ENCODE measurements around the gene APOBEC2. TPM values are rescaled to one million over a fixed set of nuclear protein-coding genes. Genes with fewer than 3 reads are reported as not detected.

The APOBEC2 gene
- total RNA-seq, 2 experiments from 2014 or later = not detected

DNA sequence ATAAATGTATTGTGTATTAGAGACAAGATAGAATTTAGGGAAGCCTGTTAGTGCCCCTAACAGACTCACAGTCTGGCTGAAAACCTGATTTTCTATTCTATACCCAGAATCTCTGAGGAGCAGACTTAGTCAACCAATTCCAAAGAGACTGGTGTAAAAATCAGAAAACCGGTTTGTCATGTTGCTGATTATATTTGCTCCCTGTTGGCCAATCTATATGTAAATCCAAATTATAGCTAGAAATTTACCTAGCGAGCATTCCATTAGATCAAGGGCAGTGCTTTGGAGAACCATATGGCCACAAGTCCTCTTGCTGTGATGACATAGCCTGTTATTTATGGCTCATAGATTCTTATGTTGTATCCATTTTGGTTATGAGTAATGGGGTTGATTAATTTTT lies 24.5 kb downstream of the APOBEC2 start:
- ChIA-PET POLR2A (no interaction called here), CTCF (ENCODE audit: unreplicated experiment) (no interaction called here)
- BruUV-seq (replicated peaks) = no TSS peak
- Histone ChIP-seq H3K4me3 (ENCODE audit: low read depth, low read length, poor library complexity, severe bottlenecking) (no peak overlapping the region), H3K27ac (ENCODE audit: low read depth, low read length, poor library complexity, severe bottlenecking) (no peak overlapping the region), H3K79me2 (ENCODE audit: insufficient read depth, low read depth, low read length) (peaks cover 84% of the 10 kb centered on the region), H3K9me2 (ENCODE audit: insufficient read depth, low read length) (no peaks in the 10 kb centered on the region), H2AFZ (ENCODE audit: low read length) (no peak overlapping the region), H3K36me3 (ENCODE audit: insufficient read depth, low read length) (peaks cover 88% of the 10 kb centered on the region), H3K4me1 (ENCODE audit: insufficient read depth, low read length, poor library complexity, severe bottlenecking) (peaks cover 66% of the 10 kb centered on the region), H3K4me2 (ENCODE audit: low read length) (peak overlapping the region; percentile 19; the same call in 1 of the 2 replicates), H3K9me3 (ENCODE audit: low read length) (no peaks in the 10 kb centered on the region), H4K20me1 (ENCODE audit: insufficient read depth, low read length) (peaks cover 27% of the 10 kb centered on the region; the same call in 1 of the 2 replicates)
- TF ChIP-seq, protein P1, sequence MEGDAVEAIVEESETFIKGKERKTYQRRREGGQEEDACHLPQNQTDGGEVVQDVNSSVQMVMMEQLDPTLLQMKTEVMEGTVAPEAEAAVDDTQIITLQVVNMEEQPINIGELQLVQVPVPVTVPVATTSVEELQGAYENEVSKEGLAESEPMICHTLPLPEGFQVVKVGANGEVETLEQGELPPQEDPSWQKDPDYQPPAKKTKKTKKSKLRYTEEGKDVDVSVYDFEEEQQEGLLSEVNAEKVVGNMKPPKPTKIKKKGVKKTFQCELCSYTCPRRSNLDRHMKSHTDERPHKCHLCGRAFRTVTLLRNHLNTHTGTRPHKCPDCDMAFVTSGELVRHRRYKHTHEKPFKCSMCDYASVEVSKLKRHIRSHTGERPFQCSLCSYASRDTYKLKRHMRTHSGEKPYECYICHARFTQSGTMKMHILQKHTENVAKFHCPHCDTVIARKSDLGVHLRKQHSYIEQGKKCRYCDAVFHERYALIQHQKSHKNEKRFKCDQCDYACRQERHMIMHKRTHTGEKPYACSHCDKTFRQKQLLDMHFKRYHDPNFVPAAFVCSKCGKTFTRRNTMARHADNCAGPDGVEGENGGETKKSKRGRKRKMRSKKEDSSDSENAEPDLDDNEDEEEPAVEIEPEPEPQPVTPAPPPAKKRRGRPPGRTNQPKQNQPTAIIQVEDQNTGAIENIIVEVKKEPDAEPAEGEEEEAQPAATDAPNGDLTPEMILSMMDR (conservative IDR thresholded peaks at IDR 0.05; ENCODE audit: low read length) = no peak
- TF ChIP-seq EZH2phosphoT487 (IDR thresholded peaks at IDR 0.05; ENCODE audit: borderline replicate concordance, low read depth, low read length) = no peak
- intact Hi-C loops (cut with micrococcal nuclease; ENCODE audit: unreplicated experiment) = no loop called here
- no peak for DNase-seq (ENCODE audit: low spot score)

DNA sequence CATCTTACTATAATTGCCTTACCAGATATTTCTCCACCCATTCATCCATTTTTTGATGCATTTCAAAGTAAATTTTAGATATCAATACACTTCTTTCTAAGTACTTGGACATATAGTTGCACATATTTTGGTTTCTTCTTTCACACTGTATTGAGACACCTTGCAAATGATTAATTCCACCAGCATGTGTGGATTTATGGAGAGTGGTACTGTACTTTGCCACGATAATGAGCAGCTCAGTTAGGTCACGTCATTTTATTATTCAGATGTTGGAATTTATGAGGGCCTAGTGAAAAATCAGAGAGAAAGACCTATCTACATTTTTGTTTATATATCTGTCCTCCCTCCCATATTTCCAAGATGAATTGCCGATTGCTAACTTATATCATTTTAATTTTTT lies 25.1 kb downstream of the APOBEC2 start:
- peaks cover 66% of the 10 kb centered on the region for H3K4me1 ChIP-seq (ENCODE audit: insufficient read depth, low read length, poor library complexity, severe bottlenecking)

DNA sequence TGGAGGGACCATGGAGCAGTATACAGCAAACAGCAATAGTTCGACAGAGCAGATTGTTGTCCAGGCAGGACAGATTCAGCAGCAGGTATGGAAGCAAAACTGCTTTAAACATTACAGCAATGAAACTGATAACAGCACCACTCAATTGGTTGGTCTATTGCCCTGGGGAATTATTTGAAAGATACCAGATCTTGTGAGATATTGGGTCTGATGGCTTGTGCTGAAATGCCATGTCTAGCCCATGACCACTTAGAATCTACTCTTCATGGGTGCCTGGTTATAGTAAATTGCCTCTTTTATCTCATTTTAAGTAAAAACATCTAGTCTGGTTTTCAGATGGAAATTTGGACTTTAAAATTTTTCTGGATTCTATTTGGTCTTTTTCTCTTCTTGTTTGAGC lies 26.1 kb downstream of the APOBEC2 start:
- no peak for DNase-seq (ENCODE audit: low spot score)
- Histone ChIP-seq H4K20me1 (ENCODE audit: insufficient read depth, low read length) (peaks cover 23% of the 10 kb centered on the region; the same call in 1 of the 2 replicates), H3K9me2 (ENCODE audit: insufficient read depth, low read length) (no peaks in the 10 kb centered on the region), H3K9me3 (ENCODE audit: low read length) (no peaks in the 10 kb centered on the region), H3K27ac (ENCODE audit: low read depth, low read length, poor library complexity, severe bottlenecking) (no peak overlapping the region), H3K4me2 (ENCODE audit: low read length) (peak overlapping the region; percentile 66; the same call in 1 of the 2 replicates), H3K4me3 (ENCODE audit: low read depth, low read length, poor library complexity, severe bottlenecking) (no peak overlapping the region), H2AFZ (ENCODE audit: low read length) (no peak overlapping the region), H3K79me2 (ENCODE audit: insufficient read depth, low read depth, low read length) (peaks cover 82% of the 10 kb centered on the region), H3K4me1 (ENCODE audit: insufficient read depth, low read length, poor library complexity, severe bottlenecking) (peaks cover 66% of the 10 kb centered on the region), H3K36me3 (ENCODE audit: insufficient read depth, low read length) (peaks cover 97% of the 10 kb centered on the region)
- ChIA-PET CTCF (ENCODE audit: unreplicated experiment) (no interaction called here), POLR2A (interaction anchor here (1.5 kb wide), 1 partner anchor 104 kb away, joined by 3 read pairs; no protein-coding TSS in a partner anchor)
- TF ChIP-seq, protein P1 (conservative IDR thresholded peaks at IDR 0.05; ENCODE audit: low read length) = no peak
- no peak for TF ChIP-seq EZH2phosphoT487 (IDR thresholded peaks at IDR 0.05; ENCODE audit: borderline replicate concordance, low read depth, low read length)
- BruUV-seq (replicated peaks) = no TSS peak
- intact Hi-C loops (cut with micrococcal nuclease; ENCODE audit: unreplicated experiment) = no loop called here

More for the DNA sequence above, 25.1 kb downstream of the APOBEC2 start:
- Histone ChIP-seq H3K36me3 (ENCODE audit: insufficient read depth, low read length) (peaks cover 94% of the 10 kb centered on the region), H3K79me2 (ENCODE audit: insufficient read depth, low read depth, low read length) (peaks cover 83% of the 10 kb centered on the region), H3K9me2 (ENCODE audit: insufficient read depth, low read length) (no peaks in the 10 kb centered on the region), H3K9me3 (ENCODE audit: low read length) (no peaks in the 10 kb centered on the region), H4K20me1 (ENCODE audit: insufficient read depth, low read length) (peaks cover 27% of the 10 kb centered on the region; the same call in 1 of the 2 replicates), H3K4me2 (ENCODE audit: low read length) (no peak overlapping the region), H2AFZ (ENCODE audit: low read length) (no peak overlapping the region), H3K4me3 (ENCODE audit: low read depth, low read length, poor library complexity, severe bottlenecking) (no peak overlapping the region), H3K27ac (ENCODE audit: low read depth, low read length, poor library complexity, severe bottlenecking) (no peak overlapping the region)
- no TSS peak for BruUV-seq (replicated peaks)
- TF ChIP-seq EZH2phosphoT487 (IDR thresholded peaks at IDR 0.05; ENCODE audit: borderline replicate concordance, low read depth, low read length) = no peak
- TF ChIP-seq, protein P1 (conservative IDR thresholded peaks at IDR 0.05; ENCODE audit: low read length) = no peak
- no peak for DNase-seq (ENCODE audit: low spot score)
- intact Hi-C loops (cut with micrococcal nuclease; ENCODE audit: unreplicated experiment) = no loop called here
- ChIA-PET CTCF (ENCODE audit: unreplicated experiment) (no interaction called here), POLR2A (no interaction called here)
